Left lung (tissue), 10 donors: ENCODE data around the gene C1orf174. TPM values are rescaled to one million over a fixed set of nuclear protein-coding genes. Genes with fewer than 3 reads are reported as not detected.

Experiments
- ATAC-seq: fragments of 200-7000 bp; cut with Tn5 transposase; one replicate; pipeline ENCODE4 v1.9.1; 2020; ENCODE audit warnings: moderate library complexity
- DNase-seq, 4 donors: peaks; one replicate each; pipeline ENCODE4 v3.0.0-alpha.2; 2013 to 2020
- H3K27ac ChIP-seq, 2 donors: fragments of 200-600 bp; sonication (generic) in 1 of 2; one replicate each; pipeline versions ENCODE4 v1.5.0 to v1.8.0; 2020 to 2021
- H3K27me3 ChIP-seq, 2 donors: fragments of 200-600 bp; sonication (generic) in 1 of 2; one replicate each; pipeline versions ENCODE4 v1.5.0 to v1.8.0; 2020 to 2021
- H3K36me3 ChIP-seq, 2 donors: fragments of 200-600 bp; sonication (generic) in 1 of 2; one replicate each; pipeline versions ENCODE4 v1.5.0 to v1.8.0; 2020 to 2021
- H3K4me1 ChIP-seq, 2 donors: fragments of 200-600 bp; one replicate each; pipeline ENCODE4 v1.8.0; 2021
- H3K4me3 ChIP-seq, 2 donors: fragments of 200-600 bp; sonication (generic) in 1 of 2; one replicate each; pipeline versions ENCODE4 v1.5.0 to v1.8.0; 2020 to 2021; ENCODE audit warnings: mild to moderate bottlenecking in 1 of 2
- H3K9me3 ChIP-seq, 2 donors: fragments of 200-600 bp; sonication (generic) in 1 of 2; one replicate each; pipeline versions ENCODE4 v1.5.0 to v1.8.0; 2020 to 2021
- CTCF ChIP-seq, 2 donors: fragments of 200-600 bp; sonication (generic) in 1 of 2; IDR thresholded peaks; one replicate each; pipeline versions ENCODE4 v1.5.0 to v1.8.0; 2021; ENCODE audit warnings: antibody characterized with exemption in 2 of 2
- intact Hi-C, 2 donors: fragments of 100-400 bp; cut with DNase I; formaldehyde crosslinking; loops; one replicate each; pipeline versions ENCODE4 v1.11.2 to v1.14.2; 2022
- polyA plus RNA-seq, 6 donors: library from polyadenylated mRNA; unstranded; fragments of 120-200 nt; gene quantifications; one replicate each; pipeline ENCODE4 v1.2.1, GENCODE V29; 2013; ENCODE audit not compliant: insufficient read length in 6 of 6
- total RNA-seq, 2 donors: library from RNA; stranded (reverse); fragmentation: NEBNext Ultra II Directional; extraction: Animal tissue kit (Norgen Biotek cat#: 25700); gene quantifications; one replicate each; pipeline ENCODE4 v1.2.1, GENCODE V29; 2021
- donor health status: DM: no; HTN: yes; CAD: no.
- donor health status: DM: no; HTN: no; CAD: no.

C1orf174 gene
- total and polyA plus RNA-seq, 8 donors: 19.3 to 29.5 (median 24.7) TPM

- H3K4me1 ChIP-seq: no peaks in the 10 kb centered on the region
- intact Hi-C loops: no loop called here
- peaks cover 0 to 72% of the 10 kb centered on the region in 2 donors for H3K36me3 ChIP-seq
- no peak overlapping the region for H3K4me3 ChIP-seq
- H3K9me3 ChIP-seq: peaks cover 0 to 16% of the 10 kb centered on the region in 2 donors
- no peak for TF ChIP-seq CTCF (IDR thresholded peaks at IDR 0.05)
- H3K27ac ChIP-seq: no peak overlapping the region
- no peaks in the 10 kb centered on the region for H3K27me3 ChIP-seq
- DNase-seq: peak in 1 of 4 donors; percentile 7
- no peak for ATAC-seq
These were observed 21.0 kb downstream of the C1orf174 start for GRCh38 chr1:3879099-3879498.

GRCh38 chr1:3876716-3877115, 23.4 kb downstream of the C1orf174 start:
- Histone ChIP-seq H3K4me1 (no peaks in the 10 kb centered on the region), H3K36me3 (peaks cover 0 to 80% of the 10 kb centered on the region in 2 donors), H3K4me3 (no peak overlapping the region), H3K9me3 (peaks cover 0 to 16% of the 10 kb centered on the region in 2 donors), H3K27ac (no peak overlapping the region), H3K27me3 (no peaks in the 10 kb centered on the region)
- DNase-seq (peak in 1 of 4 donors; percentile 55), ATAC-seq (no peak)
- intact Hi-C loops: no loop called here
- TF ChIP-seq CTCF (IDR thresholded peaks at IDR 0.05): no peak

GRCh38 chr1:3874736-3875135, 25.3 kb downstream of the C1orf174 start:
- no peak for ATAC-seq
- intact Hi-C loops: no loop called here

GRCh38 chr1:3872546-3872945, 27.5 kb downstream of the C1orf174 start:
- no peak overlapping the region for H3K4me3 ChIP-seq
- ATAC-seq: no peak
- H3K4me1 ChIP-seq: no peaks in the 10 kb centered on the region
- H3K9me3 ChIP-seq: no peaks in the 10 kb centered on the region
- no peaks in the 10 kb centered on the region for H3K27me3 ChIP-seq
- intact Hi-C loops: no loop called here
- no peak for TF ChIP-seq CTCF (IDR thresholded peaks at IDR 0.05)
- DNase-seq: peak in 1 of 4 donors; percentile 50
- H3K27ac ChIP-seq: no peak overlapping the region
- peaks cover 0 to 82% of the 10 kb centered on the region in 2 donors for H3K36me3 ChIP-seq

More at GRCh38 chr1:3874736-3875135, 25.3 kb downstream of the C1orf174 start:
- peak in 1 of 4 donors; percentile 19 for DNase-seq
- no peak for TF ChIP-seq CTCF (IDR thresholded peaks at IDR 0.05)
- H3K27me3 ChIP-seq: no peaks in the 10 kb centered on the region
- H3K4me3 ChIP-seq: no peak overlapping the region
- peaks cover 0 to 16% of the 10 kb centered on the region in 2 donors for H3K9me3 ChIP-seq
- H3K27ac ChIP-seq: no peak overlapping the region
- H3K36me3 ChIP-seq: peaks cover 0 to 84% of the 10 kb centered on the region in 2 donors
- no peaks in the 10 kb centered on the region for H3K4me1 ChIP-seq

GRCh38 chr1:3871451-3871805, 28.6 kb downstream of the C1orf174 start:
- H3K36me3 ChIP-seq: peaks cover 0 to 84% of the 10 kb centered on the region in 2 donors
- H3K27me3 ChIP-seq: no peaks in the 10 kb centered on the region
- no peak overlapping the region for H3K4me3 ChIP-seq
- no peaks in the 10 kb centered on the region for H3K4me1 ChIP-seq
- H3K27ac ChIP-seq: no peak overlapping the region
- DNase-seq: peak in 1 of 4 donors; percentile 37
- TF ChIP-seq CTCF (IDR thresholded peaks at IDR 0.05): no peak
- H3K9me3 ChIP-seq: no peaks in the 10 kb centered on the region
- ATAC-seq: no peak
- intact Hi-C loops: no loop called here
